Naive thymus-derived CD4-positive, alpha-beta T cell (primary cell): ENCODE results near the gene TRPM4. TPM values are rescaled to one million over a fixed set of nuclear protein-coding genes. Genes with fewer than 3 reads are reported as not detected.

Source experiments
- polyA plus RNA-seq, 2 donors: library from polyadenylated mRNA; unstranded; fragments of 300-500 nt; fragmentation: Illumina TruSeq; gene quantifications; one replicate each; pipeline ENCODE4 v1.2.3, GENCODE V29; 2021
- total RNA-seq, 6 experiments: library from RNA in 5 of 6; stranded (reverse) in 5 of 6; gene quantifications; 1 replicate in 5 of 6; 2 replicates in 1 of 6; pipeline ENCODE4 v1.2.3 and lab custom pipeline; 2021 to 2026

The TRPM4 gene
- total and polyA plus RNA-seq, 7 experiments from 2014 or later: 0.13 to 3.2 (median 0.85) TPM; not detected in 2

Other genes starting within 250 kb of the TRPM4 start
- gene DHDH, start 224.1 kb upstream of the TRPM4 start, total RNA-seq: 1 to 10 TPM; 1.1 to 1.7 (median 1.3) TPM
- 1 to 10 TPM; 1.0 to 2.7 TPM for gene DHDH, start 224.1 kb upstream of the TRPM4 start, polyA plus RNA-seq
- 100 to 1,000 TPM in 3 of 5 experiments, 10 to 100 TPM in 2; 78.7 to 355 (median 122) TPM for gene BAX, start 202.9 kb upstream of the TRPM4 start, total RNA-seq
- 10 to 100 TPM; 49.1 to 66.3 TPM for gene BAX, start 202.9 kb upstream of the TRPM4 start, polyA plus RNA-seq
- 1,000 to 10,000 TPM in 4 of 5 experiments, 100 to 1,000 TPM in 1; 888 to 1,929 (median 1,286) TPM for gene FTL, start 192.5 kb upstream of the TRPM4 start, total RNA-seq
- gene FTL, start 192.5 kb upstream of the TRPM4 start, polyA plus RNA-seq: 1,000 to 10,000 TPM; 3,820 to 4,967 TPM
- 10 to 100 TPM; 27.3 to 82.3 (median 50.7) TPM for gene GYS1, start 164.5 kb upstream of the TRPM4 start, total RNA-seq
- 10 to 100 TPM; 22.6 to 40.3 TPM for gene GYS1, start 164.5 kb upstream of the TRPM4 start, polyA plus RNA-seq
- gene RUVBL2, start 163.9 kb upstream of the TRPM4 start, total RNA-seq: 10 to 100 TPM; 23.4 to 94.0 (median 24.1) TPM
- 10 to 100 TPM; 58.7 to 72.9 TPM for gene RUVBL2, start 163.9 kb upstream of the TRPM4 start, polyA plus RNA-seq
- not detected for gene LHB, start 140.7 kb upstream of the TRPM4 start, total RNA-seq
- not detected for gene LHB, start 140.7 kb upstream of the TRPM4 start, polyA plus RNA-seq
- not detected for gene CGB3, start 133.5 kb upstream of the TRPM4 start, total RNA-seq
- gene CGB3, start 133.5 kb upstream of the TRPM4 start, polyA plus RNA-seq: not detected
- gene CGB2, start 125.9 kb upstream of the TRPM4 start, total RNA-seq: not detected
- gene CGB2, start 125.9 kb upstream of the TRPM4 start, polyA plus RNA-seq: not detected
- not detected for gene CGB1, start 120.9 kb upstream of the TRPM4 start, total RNA-seq
- gene CGB1, start 120.9 kb upstream of the TRPM4 start, polyA plus RNA-seq: not detected
- not detected for gene CGB5, start 113.9 kb upstream of the TRPM4 start, total RNA-seq
- gene CGB5, start 113.9 kb upstream of the TRPM4 start, polyA plus RNA-seq: not detected
- gene CGB8, start 108.7 kb upstream of the TRPM4 start, total RNA-seq: not detected
- gene CGB8, start 108.7 kb upstream of the TRPM4 start, polyA plus RNA-seq: not detected
- gene CGB7, start 100.0 kb upstream of the TRPM4 start, total RNA-seq: not detected
- not detected for gene CGB7, start 100.0 kb upstream of the TRPM4 start, polyA plus RNA-seq
- not detected for gene NTF4, start 93.0 kb upstream of the TRPM4 start, total RNA-seq
- gene NTF4, start 93.0 kb upstream of the TRPM4 start, polyA plus RNA-seq: not detected
- gene KCNA7, start 85.1 kb upstream of the TRPM4 start, total RNA-seq: not detected
- gene KCNA7, start 85.1 kb upstream of the TRPM4 start, polyA plus RNA-seq: not detected
- 100 to 1,000 TPM; 243 to 837 (median 449) TPM for gene SNRNP70, start 72.3 kb upstream of the TRPM4 start, total RNA-seq
- 10 to 100 TPM; 48.0 to 63.1 TPM for gene SNRNP70, start 72.3 kb upstream of the TRPM4 start, polyA plus RNA-seq
- gene LIN7B, start 43.4 kb upstream of the TRPM4 start, total RNA-seq: 10 to 100 TPM in 4 of 5 experiments, 1 to 10 TPM in 1; 3.7 to 21.7 (median 10.8) TPM
- gene LIN7B, start 43.4 kb upstream of the TRPM4 start, polyA plus RNA-seq: 1 to 10 TPM; 4.0 to 5.7 TPM
- 1 to 10 TPM; 1.3 to 2.8 (median 2.2) TPM for gene C19orf73, start 38.6 kb upstream of the TRPM4 start, total RNA-seq
- gene C19orf73, start 38.6 kb upstream of the TRPM4 start, polyA plus RNA-seq: 1 to 10 TPM; 4.3 to 4.8 TPM
- gene PPFIA3, start 38.2 kb upstream of the TRPM4 start, total RNA-seq: 1 to 10 TPM; 2.2 to 4.9 (median 3.3) TPM
- under 1 TPM; 0.15 to 0.54 TPM for gene PPFIA3, start 38.2 kb upstream of the TRPM4 start, polyA plus RNA-seq
- not detected for gene HRC, start 2.4 kb upstream of the TRPM4 start, total RNA-seq
- not detected for gene HRC, start 2.4 kb upstream of the TRPM4 start, polyA plus RNA-seq
- gene SLC6A16, start 167.4 kb downstream of the TRPM4 start, total RNA-seq: 1 to 10 TPM; 3.6 to 6.1 (median 5.3) TPM
- gene SLC6A16, start 167.4 kb downstream of the TRPM4 start, polyA plus RNA-seq: 1 to 10 TPM; 1.6 to 3.3 TPM
- 100 to 1,000 TPM; 269 to 416 (median 345) TPM for gene CD37, start 177.6 kb downstream of the TRPM4 start, total RNA-seq
- gene CD37, start 177.6 kb downstream of the TRPM4 start, polyA plus RNA-seq: 100 to 1,000 TPM; 192 to 226 TPM
- under 1 TPM in 1 of 5 experiments, not detected in 4; 0.29 TPM for gene TEAD2, start 204.6 kb downstream of the TRPM4 start, total RNA-seq
- gene TEAD2, start 204.6 kb downstream of the TRPM4 start, polyA plus RNA-seq: not detected
- gene DKKL1, start 206.1 kb downstream of the TRPM4 start, total RNA-seq: not detected
- not detected for gene DKKL1, start 206.1 kb downstream of the TRPM4 start, polyA plus RNA-seq
- gene KASH5, start 230.5 kb downstream of the TRPM4 start, total RNA-seq: under 1 TPM in 3 of 5 experiments, not detected in 2; 0.27 to 0.97 (median 0.42) TPM
- not detected for gene KASH5, start 230.5 kb downstream of the TRPM4 start, polyA plus RNA-seq